Astrocyte (in vitro differentiated cells and primary cell): ENCODE data around the gene PDE9A.

ENCODE experiments used
- EZH2 ChIP-seq: IDR thresholded peaks from 2 replicates; pipeline ENCODE4 v1.6.1; 2012; ENCODE audit warnings: mild to moderate bottlenecking, low read length, inconsistent platforms; ENCODE audit not compliant: insufficient read depth
- TF ChIP-seq, protein P1 (sequence below): IDR thresholded peaks from 2 replicates; pipeline ENCODE4 v1.5.1; 2011; ENCODE audit warnings: low read depth, mild to moderate bottlenecking, inconsistent platforms, low read length, moderate library complexity; ENCODE audit not compliant: insufficient read depth

DNA sequence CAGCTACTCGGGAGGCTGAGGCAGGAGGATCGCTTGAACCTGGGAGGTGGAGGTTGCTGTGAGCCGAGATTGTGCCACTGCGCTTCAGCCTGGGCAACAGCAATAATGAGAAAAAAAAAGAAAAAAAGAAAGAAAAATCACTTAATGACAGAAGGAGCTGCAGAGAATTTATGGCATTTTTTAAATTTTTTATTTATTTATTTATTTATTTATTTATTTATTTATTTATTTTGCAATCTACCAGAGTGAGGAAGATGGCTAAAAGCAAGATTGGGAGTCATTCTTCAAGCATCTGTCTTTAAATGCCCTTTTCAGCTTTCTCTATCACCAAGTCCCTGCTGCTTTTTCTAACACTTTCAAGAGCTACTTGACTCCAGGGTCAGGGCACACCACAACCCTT, 134.2 kb downstream of the PDE9A start:
- TF ChIP-seq, protein P1, sequence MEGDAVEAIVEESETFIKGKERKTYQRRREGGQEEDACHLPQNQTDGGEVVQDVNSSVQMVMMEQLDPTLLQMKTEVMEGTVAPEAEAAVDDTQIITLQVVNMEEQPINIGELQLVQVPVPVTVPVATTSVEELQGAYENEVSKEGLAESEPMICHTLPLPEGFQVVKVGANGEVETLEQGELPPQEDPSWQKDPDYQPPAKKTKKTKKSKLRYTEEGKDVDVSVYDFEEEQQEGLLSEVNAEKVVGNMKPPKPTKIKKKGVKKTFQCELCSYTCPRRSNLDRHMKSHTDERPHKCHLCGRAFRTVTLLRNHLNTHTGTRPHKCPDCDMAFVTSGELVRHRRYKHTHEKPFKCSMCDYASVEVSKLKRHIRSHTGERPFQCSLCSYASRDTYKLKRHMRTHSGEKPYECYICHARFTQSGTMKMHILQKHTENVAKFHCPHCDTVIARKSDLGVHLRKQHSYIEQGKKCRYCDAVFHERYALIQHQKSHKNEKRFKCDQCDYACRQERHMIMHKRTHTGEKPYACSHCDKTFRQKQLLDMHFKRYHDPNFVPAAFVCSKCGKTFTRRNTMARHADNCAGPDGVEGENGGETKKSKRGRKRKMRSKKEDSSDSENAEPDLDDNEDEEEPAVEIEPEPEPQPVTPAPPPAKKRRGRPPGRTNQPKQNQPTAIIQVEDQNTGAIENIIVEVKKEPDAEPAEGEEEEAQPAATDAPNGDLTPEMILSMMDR = no peak
- TF ChIP-seq EZH2 = no peak
